ELR (cell line): ENCODE results near the gene BICDL2.
"Not testable (repeated sequence)": the region's sequence is repeated elsewhere in the genome, so short reads cannot be mapped to it uniquely, and the experiment has no call there.

Source experiments
- DNase-seq: peaks from one replicate; pipeline ENCODE4 v3.0.0-alpha.2; 2015; ENCODE audit warnings: low read depth

BICDL2 gene, protein sequence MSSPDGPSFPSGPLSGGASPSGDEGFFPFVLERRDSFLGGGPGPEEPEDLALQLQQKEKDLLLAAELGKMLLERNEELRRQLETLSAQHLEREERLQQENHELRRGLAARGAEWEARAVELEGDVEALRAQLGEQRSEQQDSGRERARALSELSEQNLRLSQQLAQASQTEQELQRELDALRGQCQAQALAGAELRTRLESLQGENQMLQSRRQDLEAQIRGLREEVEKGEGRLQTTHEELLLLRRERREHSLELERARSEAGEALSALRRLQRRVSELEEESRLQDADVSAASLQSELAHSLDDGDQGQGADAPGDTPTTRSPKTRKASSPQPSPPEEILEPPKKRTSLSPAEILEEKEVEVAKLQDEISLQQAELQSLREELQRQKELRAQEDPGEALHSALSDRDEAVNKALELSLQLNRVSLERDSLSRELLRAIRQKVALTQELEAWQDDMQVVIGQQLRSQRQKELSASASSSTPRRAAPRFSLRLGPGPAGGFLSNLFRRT

DNA sequence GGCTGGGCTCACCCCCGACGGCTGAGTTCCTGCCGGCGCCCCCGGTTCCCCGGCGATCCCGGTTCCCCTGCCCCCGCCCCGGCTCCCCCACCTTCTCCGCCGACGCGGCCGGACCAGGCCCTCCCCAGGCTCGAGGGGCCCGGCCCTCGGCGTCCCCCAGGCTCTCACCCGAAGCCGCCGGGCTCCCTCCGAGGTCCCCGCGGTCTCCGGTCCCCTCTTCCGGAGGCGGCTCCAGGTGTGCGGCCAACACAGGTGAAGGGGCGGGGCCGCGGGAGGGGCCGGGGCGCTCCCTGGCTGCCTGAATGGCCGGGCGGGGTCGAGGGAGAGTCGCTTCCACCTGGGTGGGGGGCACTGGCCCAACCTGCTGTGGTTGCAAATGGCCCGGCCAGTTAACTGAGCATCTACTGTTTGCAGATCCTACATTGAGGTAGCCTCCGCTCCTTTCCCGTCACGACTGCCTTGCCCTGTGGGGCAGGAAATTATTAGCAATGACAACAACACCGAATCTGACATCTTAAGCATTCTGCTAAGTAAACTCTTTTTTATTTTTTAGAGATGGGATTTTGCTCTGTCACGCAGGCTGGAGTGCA is at the start of gene BICDL2:
BICDL2 (minus strand) TSS at position 219 of the 590 bp plus-strand sequence. CDS start 1,448 bp downstream, outside the sequence.
- DNase-seq, result no peak

DNA sequence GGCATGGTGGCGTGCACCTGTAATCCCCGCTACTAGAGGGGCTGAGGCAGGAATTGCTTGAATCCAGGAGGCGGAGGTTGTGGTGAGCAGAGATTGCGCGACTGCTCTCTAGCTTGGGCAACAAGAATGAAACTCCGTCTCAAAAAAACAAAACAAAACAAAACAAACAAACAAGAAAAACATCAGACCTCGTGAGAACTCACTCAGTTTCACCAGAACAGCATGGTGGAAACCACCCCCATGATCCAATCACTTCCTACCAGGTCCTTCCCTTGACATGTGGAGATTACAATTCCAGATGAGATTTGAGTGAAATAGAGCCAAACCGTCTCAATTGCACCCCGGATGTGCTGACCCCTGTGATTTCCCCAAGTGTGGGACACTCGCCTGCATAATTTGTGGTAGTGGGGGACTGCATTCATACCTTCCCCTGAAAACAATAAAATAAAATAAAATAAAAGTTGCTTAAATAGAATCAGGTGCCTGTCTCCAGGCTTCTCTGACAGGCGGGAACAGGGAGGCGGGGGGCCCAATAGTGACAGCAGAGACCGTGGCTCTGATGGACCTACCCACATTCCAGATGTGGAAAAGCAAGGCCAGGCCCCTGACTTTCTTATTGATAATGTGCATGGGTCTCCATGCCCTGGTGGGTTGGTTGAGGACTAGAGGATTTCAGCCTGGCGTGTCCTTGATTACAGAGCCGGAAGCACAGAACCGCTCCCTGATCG is 49.3 kb upstream of the BICDL2 start:
- DNase-seq, result no peak

GRCh38 chr16:3084969-3085670 is 48.4 kb upstream of the BICDL2 start:
- DNase-seq, result no peak

GRCh38 chr16:3084491-3084890 is 47.7 kb upstream of the BICDL2 start:
- DNase-seq, result no peak

DNA sequence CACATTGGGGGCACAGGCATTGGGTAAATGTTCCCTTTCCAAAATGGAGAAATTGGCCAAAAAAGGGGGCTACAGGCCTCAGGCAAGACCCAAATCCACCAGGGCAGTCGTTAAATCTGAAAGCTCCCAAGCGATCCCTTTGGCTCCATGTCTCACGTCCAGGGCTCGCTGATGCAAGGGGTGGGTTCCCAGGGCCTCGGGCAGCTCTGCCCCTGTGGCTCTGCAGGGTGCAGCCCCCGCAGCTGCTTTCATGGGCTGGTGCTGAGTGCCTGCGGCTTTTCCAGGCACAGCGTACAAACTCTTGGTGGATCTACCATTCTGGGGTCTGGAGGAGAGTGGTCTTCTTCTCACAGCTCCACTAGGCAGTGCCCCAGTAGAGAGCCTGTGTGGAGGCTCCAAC is 46.7 kb upstream of the BICDL2 start:
- DNase-seq, result not testable (repeated sequence)

- not testable (repeated sequence) for DNase-seq
Observed at GRCh38 chr16:3081957-3082356, 45.2 kb upstream of the BICDL2 start.

GRCh38 chr16:3080024-3080423 is 43.3 kb upstream of the BICDL2 start:
- DNase-seq, result no peak

DNA sequence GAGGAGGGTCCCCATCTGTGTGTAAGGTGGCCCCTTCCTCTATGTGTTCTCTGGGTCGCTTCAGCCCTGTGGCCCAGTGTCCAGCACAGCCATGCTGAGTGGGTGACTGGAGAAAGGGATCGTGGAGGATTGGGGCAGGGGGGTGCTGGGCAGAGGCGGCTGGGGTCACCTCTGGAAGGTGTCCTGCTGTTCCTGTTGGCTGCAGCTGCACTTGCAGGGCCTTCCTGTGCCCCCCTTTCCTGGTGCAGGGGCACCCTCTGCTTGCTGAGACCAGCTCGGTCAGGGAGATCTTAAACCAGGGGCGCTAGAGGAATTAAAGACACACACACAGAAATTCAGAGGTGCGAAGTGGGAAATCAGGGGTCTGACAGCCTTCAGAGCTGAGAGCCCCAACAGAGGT is 39.8 kb upstream of the BICDL2 start:
- no peak for DNase-seq

DNA sequence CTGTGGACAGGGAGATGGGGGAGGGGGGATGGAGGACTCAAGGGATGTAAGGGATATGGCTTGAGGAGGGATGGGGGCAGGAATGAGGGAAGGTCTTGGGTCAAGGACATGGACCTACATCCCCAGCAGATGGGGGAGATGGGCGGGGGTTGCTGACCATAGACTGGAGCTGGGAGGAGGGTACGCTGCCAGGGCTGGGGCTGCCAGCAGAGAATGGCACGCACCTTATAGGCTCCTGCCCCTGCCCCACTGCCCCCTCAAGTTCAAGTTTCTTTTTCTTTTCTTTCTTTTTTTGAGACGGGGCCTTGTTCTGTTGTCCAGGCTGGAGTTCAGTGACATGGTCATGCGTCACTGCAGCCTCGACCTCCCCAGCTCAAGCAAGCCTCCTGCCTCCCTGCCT is 39.2 kb upstream of the BICDL2 start:
- not testable (repeated sequence) for DNase-seq

GRCh38 chr16:3075523-3075915 is 38.8 kb upstream of the BICDL2 start:
- DNase-seq, result no peak

DNA sequence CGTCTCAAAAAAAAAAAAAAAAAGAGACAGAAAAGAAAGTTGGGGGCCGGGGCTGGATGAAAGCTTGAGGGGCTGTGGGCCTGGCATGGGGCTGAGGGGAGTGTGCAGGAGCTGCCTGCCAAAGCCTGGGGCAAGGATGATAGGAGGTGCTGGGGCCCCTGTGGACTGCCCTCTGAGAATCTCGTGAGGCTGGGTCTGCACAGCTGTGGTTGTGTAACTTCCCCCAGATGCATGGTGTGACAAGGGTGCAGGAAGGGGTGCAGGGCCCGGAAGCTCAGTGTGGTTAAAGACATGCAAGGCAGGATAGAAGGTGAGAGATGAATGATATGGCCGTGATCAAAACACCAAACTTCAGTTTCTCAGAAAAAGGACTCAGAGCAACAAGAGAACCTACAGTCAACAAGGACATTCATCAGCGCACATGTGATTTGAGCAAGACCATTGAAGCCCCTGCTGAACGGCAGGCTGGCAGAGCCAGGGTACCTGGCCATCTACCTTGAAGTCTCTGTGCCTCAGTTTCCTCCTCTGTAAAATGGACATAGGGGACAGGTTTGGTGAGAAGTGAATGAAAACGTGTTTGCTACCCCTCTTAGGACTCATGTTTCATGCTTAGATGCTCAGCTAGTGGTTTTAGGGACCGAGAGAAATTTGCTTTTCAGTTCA is 38.2 kb upstream of the BICDL2 start:
- DNase-seq, result no peak

DNA sequence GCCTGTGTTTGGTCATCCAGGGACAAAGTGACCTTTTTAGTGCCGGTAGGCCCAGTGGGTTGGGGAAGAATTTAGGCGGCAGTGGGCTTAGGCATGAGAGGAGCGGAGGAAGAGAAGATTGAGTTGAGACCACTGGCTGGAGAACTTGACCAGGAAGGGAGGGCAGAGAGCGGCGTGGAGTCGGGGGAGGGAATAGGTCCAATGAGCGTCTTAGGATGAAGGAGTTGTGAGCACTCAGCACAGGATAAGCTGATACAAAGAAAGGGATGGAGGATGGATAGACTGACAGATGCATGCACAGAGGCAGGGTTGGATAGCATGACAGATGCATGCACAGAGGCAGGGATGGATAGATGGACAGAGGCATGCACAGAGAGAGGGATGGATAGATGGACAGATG is 36.7 kb upstream of the BICDL2 start:
- no peak for DNase-seq

DNA sequence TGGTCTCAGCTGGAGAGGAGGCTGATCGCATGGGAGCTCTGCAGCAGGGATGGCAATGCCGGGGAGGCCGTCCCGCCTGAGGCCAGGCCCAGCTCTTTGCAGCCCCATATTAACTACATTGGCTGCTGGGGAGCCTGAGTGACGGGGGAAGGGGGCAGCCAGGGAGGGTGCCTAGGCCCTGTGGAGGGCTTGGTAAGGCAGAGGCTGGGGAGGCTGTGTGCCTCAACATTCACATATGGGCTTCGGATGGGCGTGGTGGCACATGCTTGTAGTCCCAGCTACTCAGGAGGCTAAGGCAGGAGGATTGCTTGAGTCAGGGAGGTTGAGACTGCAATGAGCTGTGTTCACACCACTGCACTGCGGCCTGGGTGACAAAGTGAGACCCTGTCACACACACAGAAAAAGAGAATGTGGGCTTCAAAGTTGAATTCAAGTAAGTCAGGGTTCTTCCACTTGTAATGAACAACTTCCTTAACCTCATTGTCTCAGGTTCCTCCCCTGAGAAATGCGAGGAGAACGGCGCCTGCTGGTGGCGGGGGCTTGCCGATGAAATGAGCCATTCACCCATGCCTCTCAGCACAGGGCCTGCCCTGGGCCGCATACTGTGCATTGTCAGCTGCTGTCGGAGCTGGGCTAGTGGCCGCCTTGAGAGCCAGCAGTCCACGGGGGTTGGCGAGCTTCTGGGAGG is 36.0 kb upstream of the BICDL2 start:
- DNase-seq, result not testable (repeated sequence)

- not testable (repeated sequence) for DNase-seq
Observed at GRCh38 chr16:3072148-3072547, 35.4 kb upstream of the BICDL2 start.

- DNase-seq, result no peak
Observed at GRCh38 chr16:3071655-3072054, 34.9 kb upstream of the BICDL2 start.

DNA sequence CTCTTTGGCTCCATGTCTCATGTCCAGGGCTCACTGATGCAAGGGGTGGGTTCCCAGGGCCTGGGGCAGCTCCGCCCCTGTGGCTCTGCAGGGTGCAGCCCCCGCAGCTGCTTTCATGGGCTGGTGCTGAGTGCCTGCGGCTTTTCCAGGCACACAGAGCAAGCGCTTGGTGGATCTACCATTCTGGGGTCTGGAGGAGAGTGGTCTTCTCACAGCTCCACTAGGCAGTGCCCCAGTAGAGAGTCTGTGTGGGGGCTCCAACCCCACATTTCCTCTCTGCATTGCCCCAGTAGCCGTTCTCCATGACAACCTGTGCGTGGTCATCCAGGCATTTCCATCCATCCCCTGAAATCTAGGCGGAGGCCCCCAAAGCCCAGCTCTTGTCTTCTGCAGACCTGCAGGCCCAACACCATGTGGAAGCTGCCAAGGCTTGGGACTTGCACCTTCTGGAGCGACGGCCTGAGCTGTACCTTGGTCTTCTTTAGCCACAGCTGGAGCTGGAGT is 33.9 kb upstream of the BICDL2 start:
- no peak for DNase-seq

GRCh38 chr16:3069146-3069545 is 32.4 kb upstream of the BICDL2 start:
- not testable (repeated sequence) for DNase-seq

- no peak for DNase-seq
Observed at GRCh38 chr16:3068487-3068886, 31.7 kb upstream of the BICDL2 start.

DNA sequence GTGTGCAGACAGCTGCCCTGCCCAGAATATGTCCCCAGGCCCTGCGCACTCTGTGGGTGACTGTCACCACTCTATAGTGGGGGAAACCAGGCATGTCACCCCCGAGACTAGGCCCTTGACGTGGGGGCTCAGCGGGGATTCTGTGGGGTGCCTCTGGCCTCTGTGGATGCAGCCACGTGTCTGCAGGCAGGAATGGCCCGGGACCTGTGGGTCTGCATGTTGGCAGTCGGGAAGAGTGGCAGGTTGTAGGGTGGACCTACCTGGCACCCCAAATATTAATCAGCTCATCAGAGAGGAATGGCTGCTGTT is 29.6 kb upstream of the BICDL2 start:
- no peak for DNase-seq

DNA sequence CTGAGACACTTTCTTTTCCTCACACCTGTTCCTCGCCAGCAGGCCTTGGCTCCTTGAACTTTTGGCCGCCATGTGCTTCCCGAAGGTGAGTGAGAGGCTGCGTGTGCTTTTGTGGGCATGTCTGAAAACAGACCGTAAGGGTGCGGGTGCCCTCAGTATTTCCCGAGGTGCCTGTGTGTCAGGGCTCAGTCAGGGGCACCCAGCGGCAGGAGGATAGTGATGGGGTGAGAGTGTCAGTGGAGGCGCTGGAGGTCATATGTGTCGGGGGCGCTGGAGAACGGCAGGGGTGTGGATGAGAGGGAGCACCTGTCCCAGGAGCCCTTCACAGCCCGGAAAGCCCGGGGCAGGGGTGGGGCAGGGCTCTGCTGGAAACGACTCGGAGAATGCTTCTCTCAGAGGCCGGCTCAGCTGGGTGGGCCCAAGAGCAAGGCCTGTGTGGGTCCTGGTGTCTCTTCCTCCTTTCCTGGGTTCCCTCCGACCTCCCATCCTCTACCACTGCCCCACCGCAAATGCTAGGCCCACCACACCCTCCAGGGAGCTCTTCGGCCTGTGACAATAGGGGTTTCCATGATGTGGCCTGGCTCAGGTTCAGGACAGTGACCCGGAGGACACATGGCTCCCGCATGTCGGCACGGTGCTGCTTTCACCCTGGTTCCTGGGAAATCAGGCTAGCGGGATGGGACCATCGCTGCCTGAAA is 29.1 kb upstream of the BICDL2 start:
- no peak for DNase-seq
